Suprapubic skin (tissue), 4 donors: ENCODE data around the gene CLBA1. TPM values are rescaled to one million over a fixed set of nuclear protein-coding genes. Genes with fewer than 3 reads are reported as not detected.

Experiments used
- DNase-seq, 2 donors: peaks; one replicate each; pipeline ENCODE4 v3.0.0-alpha.2; 2019; ENCODE audit warnings: low spot score in 2 of 2
- H3K27ac ChIP-seq: fragments of 200-600 bp; sonication (generic); one replicate; pipeline ENCODE4 v1.5.1; 2019
- H3K27me3 ChIP-seq: fragments of 200-600 bp; sonication (generic); one replicate; pipeline ENCODE4 v1.5.1; 2019
- H3K36me3 ChIP-seq: fragments of 200-600 bp; sonication (generic); one replicate; pipeline ENCODE4 v1.5.1; 2019
- H3K4me1 ChIP-seq: fragments of 200-600 bp; sonication (generic); one replicate; pipeline ENCODE4 v1.5.1; 2019
- H3K4me3 ChIP-seq: fragments of 200-600 bp; sonication (generic); one replicate; pipeline ENCODE4 v1.5.1; 2019; ENCODE audit warnings: mild to moderate bottlenecking
- H3K9me3 ChIP-seq: fragments of 200-600 bp; sonication (generic); one replicate; pipeline ENCODE4 v1.5.1; 2019
- EP300 ChIP-seq: sonication (generic); formaldehyde crosslinking; IDR thresholded peaks from one replicate; pipeline ENCODE4 v1.6.1; 2017; ENCODE audit warnings: antibody characterized with exemption
- POLR2A ChIP-seq, 2 donors: fragments of 450-650 bp; IDR thresholded peaks; one replicate each; pipeline ENCODE4 v1.6.1; 2017; ENCODE audit warnings: antibody characterized with exemption in 2 of 2, mild to moderate bottlenecking in 2 of 2, moderate library complexity in 2 of 2
- POLR2AphosphoS5 ChIP-seq, 3 donors: sonication (generic); formaldehyde crosslinking; IDR thresholded peaks; one replicate each; pipeline ENCODE4 v1.6.1; 2017; ENCODE audit warnings: antibody characterized with exemption in 3 of 3
- WGBS: methylation state at CpG from one replicate; pipeline ENCODE4 v1.1.5; 2018; 5-methylcytosine and 5-hydroxymethylcytosine counted together
- total RNA-seq, 4 donors: library from RNA; depleted of rRNA; stranded (reverse); fragments of >200 nt; gene quantifications; one replicate each; pipeline ENCODE4 v1.1.0, GENCODE V29; 2016
- TF ChIP-seq, protein P1 (sequence below), 2 donors: fragments of 200-600 bp in 1 of 2; fragments of 450-650 bp in 1 of 2; sonication (generic) in 1 of 2; IDR thresholded peaks; one replicate each; pipeline ENCODE4 v1.5.1; 2016 to 2019; ENCODE audit warnings: antibody characterized with exemption in 2 of 2, mild to moderate bottlenecking in 1 of 2, moderate library complexity in 1 of 2

The CLBA1 gene
- total RNA-seq, 4 donors from 2014 or later: 6.3 to 10.9 (median 9.1) TPM

DNA sequence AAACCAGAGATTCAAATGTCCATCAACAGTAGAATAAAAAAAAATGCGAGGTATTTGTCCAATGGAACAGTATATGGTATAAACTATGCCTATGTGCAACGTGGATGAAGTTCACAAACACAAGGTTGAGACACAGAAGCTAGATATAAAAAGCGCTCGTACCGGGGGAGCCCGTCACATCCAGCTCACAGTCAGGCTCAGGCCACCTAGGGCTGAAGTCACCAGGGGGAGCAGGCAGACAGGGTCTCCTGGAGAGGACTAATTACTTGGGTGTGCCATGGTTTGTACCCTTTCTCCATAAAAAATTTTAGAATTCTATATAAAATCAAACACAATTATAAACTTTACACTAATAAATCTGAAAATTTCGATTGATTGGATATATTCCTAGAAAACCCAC is 21.0 kb upstream of the CLBA1 start:
- Histone ChIP-seq H3K36me3 (no peaks in the 10 kb centered on the region), H3K27ac (no peak overlapping the region)
- WGBS: 88% methylated on average over 7 of the region's 7 CpGs

DNA sequence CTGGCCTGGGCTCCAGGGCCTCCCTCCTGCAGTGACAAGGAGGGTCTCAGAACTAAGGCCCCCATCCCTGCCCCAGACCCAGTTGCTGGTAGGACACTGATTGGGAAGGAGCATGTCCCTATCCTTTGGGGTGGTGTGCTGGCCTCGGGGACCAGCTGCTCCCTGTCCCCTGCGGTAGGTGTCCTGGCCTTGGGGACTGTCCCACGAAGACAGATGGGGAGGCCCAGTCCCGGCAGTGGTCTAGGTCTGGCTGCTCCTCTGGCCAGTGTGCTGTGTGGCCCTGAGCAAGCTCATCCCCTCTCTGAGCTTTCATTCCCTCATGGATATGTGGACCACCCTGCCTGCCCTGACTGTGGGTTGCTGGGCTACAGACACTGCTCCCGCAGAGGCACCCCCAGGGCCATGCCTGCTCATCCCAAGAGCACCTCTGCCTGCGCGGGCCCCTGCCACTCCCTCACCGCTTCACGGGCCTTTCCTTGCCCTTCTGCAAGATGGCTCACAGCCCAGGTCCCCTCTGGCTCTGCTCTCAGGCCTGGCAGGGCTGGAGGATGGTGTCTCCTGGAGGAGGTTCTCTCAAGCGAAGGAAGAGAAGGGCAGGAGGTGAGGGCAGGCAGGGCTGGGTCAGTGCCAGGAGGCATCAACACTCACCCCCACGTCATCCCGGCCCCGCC is 19.9 kb upstream of the CLBA1 start:
- DNase-seq: peak in 1 of 2 donors; percentile 62
- WGBS: 71% methylated on average over 13 of the region's 13 CpGs
- Histone ChIP-seq H3K36me3 (no peaks in the 10 kb centered on the region), H3K4me1 (peaks cover 55% of the 10 kb centered on the region), H3K27ac (peak overlapping the region; percentile 96), H3K27me3 (no peaks in the 10 kb centered on the region), H3K4me3 (peak overlapping the region; percentile 62), H3K9me3 (no peaks in the 10 kb centered on the region)
- TF ChIP-seq POLR2AphosphoS5 (IDR thresholded peaks at IDR 0.05) (no peak), EP300 (no peak), POLR2A (IDR thresholded peaks at IDR 0.05) (no peak)
- TF ChIP-seq, protein P1, sequence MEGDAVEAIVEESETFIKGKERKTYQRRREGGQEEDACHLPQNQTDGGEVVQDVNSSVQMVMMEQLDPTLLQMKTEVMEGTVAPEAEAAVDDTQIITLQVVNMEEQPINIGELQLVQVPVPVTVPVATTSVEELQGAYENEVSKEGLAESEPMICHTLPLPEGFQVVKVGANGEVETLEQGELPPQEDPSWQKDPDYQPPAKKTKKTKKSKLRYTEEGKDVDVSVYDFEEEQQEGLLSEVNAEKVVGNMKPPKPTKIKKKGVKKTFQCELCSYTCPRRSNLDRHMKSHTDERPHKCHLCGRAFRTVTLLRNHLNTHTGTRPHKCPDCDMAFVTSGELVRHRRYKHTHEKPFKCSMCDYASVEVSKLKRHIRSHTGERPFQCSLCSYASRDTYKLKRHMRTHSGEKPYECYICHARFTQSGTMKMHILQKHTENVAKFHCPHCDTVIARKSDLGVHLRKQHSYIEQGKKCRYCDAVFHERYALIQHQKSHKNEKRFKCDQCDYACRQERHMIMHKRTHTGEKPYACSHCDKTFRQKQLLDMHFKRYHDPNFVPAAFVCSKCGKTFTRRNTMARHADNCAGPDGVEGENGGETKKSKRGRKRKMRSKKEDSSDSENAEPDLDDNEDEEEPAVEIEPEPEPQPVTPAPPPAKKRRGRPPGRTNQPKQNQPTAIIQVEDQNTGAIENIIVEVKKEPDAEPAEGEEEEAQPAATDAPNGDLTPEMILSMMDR (IDR thresholded peaks at IDR 0.05): no peak

More for the DNA sequence above, 21.0 kb upstream of the CLBA1 start:
- TF ChIP-seq POLR2A (IDR thresholded peaks at IDR 0.05) (no peak), EP300 (no peak), POLR2AphosphoS5 (IDR thresholded peaks at IDR 0.05) (no peak)
- TF ChIP-seq, protein P1 (IDR thresholded peaks at IDR 0.05): no peak
- no peaks in the 10 kb centered on the region for H3K27me3 ChIP-seq
- DNase-seq: peak in 1 of 2 donors; percentile 32
- no peak overlapping the region for H3K4me3 ChIP-seq
- peaks cover 46% of the 10 kb centered on the region for H3K4me1 ChIP-seq
- no peaks in the 10 kb centered on the region for H3K9me3 ChIP-seq

DNA sequence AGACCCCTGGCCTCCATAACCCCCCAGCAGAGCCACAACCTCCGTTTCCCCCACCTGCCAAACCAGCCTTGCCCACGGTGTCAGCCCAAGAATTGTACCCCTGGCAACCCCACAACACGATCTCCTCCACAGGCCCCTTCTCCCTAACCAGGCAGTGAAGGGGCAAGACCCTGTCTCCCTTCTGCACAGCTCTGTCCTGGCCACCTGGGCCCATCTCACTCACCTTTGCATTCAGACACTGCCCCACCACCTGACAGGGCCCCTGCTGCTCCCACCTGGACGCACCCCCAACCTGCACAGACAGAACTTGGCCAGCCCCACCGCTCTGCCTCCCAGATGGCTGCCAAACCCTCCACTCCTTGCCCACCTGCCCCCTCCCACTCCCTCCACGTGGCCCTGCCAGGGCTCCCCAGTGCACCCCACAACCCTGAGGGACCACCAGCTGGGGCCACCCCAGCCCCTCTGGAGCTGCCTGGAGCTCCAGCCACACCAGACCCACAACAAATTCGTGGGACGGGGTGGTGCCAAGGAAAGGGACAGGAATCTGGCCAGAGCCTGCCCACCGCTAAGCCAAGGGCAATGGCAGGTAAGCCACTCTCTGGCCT is 19.2 kb upstream of the CLBA1 start:
- H3K27ac ChIP-seq: peak overlapping the region; percentile 96
- TF ChIP-seq POLR2AphosphoS5 (IDR thresholded peaks at IDR 0.05): no peak
- no peak for TF ChIP-seq EP300
- TF ChIP-seq, protein P1 (IDR thresholded peaks at IDR 0.05): no peak
- no peak for TF ChIP-seq POLR2A (IDR thresholded peaks at IDR 0.05)
- DNase-seq: peak in 1 of 2 donors; percentile 67
- H3K36me3 ChIP-seq: no peaks in the 10 kb centered on the region
- H3K4me3 ChIP-seq: peak overlapping the region; percentile 62
- peaks cover 61% of the 10 kb centered on the region for H3K4me1 ChIP-seq
- H3K27me3 ChIP-seq: no peaks in the 10 kb centered on the region
- WGBS: 43% methylated on average over 7 of the region's 9 CpGs
- H3K9me3 ChIP-seq: no peaks in the 10 kb centered on the region

DNA sequence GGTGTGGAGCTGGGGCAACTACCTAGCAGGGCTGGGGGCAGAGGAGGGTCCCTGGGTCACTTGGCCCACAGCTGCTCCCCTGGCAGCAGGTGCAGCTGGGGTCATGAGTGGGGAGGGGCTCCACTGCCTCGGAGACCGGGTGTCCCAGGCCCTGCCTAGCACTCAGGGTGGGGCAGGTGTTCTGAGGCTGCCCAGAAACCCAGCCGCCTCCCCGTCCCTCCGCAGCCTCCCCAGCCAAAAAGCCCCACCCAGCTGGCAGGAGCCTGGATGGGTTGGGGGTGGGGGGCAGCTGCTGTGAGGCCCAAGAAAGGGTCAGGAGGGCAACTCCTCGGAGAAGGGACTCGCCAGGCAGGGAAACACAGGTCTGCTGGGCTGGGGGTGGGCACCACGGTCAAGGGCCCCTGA is 18.6 kb upstream of the CLBA1 start:
- no CpG with 5 or more reads among the region's 8 CpGs for WGBS
- Histone ChIP-seq H3K9me3 (no peaks in the 10 kb centered on the region), H3K4me3 (peak overlapping the region; percentile 62), H3K4me1 (peaks cover 63% of the 10 kb centered on the region), H3K27ac (peak overlapping the region; percentile 96), H3K36me3 (no peaks in the 10 kb centered on the region), H3K27me3 (no peaks in the 10 kb centered on the region)
- no peak for TF ChIP-seq POLR2AphosphoS5 (IDR thresholded peaks at IDR 0.05)
- peak in 1 of 2 donors; percentile 87 for DNase-seq

DNA sequence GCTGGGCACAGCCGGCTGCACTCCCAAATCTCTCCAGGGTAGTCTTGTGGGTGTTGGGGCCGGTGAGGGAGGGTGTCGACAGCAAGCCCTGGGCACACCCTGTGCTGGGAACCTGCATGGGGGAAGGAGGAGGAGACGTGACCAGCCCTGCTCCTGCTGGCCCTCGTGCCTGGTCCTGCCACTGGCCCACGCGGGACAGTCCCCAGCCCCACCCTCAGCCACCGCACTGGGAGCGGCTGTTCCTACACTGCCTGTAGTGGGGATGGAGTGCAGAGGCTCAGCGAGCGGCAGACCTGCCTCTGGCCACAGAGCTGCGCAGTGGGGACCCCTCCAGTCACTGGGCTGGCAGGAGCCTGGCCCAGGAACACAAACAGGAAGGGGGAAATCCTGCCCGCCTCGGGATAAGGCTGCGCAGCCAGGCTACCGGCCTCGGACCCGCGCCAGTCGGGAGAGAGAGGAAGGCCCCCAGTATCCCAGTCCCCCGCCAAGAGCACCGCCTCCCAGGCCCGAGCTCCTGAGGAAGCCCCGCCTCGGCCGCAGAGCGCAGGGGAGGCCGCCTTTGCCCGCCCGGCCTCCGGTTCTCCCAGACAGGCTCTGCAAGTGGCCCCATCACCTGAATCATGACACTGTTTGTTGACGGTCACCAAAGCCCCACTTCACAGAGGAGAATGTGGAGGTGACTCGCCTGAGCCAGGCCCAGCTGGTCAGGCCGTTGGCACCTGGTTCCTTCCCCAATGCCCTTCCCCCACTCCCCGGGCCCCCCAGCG is 18.0 kb upstream of the CLBA1 start:
- Histone ChIP-seq H3K4me1 (peaks cover 67% of the 10 kb centered on the region), H3K4me3 (peak overlapping the region; percentile 62)
- DNase-seq: peak in 1 of 2 donors; percentile 87

More for the DNA sequence above, 18.0 kb upstream of the CLBA1 start:
- 3% methylated on average over 6 of the region's 36 CpGs for WGBS
- Histone ChIP-seq H3K27ac (peak overlapping the region; percentile 96), H3K9me3 (no peaks in the 10 kb centered on the region), H3K36me3 (no peaks in the 10 kb centered on the region), H3K27me3 (no peaks in the 10 kb centered on the region)
- TF ChIP-seq POLR2A (IDR thresholded peaks at IDR 0.05) (peak in 1 of 2 donors; percentile 16), EP300 (no peak), POLR2AphosphoS5 (IDR thresholded peaks at IDR 0.05) (peak in 1 of 3 donors; percentile 47)
- TF ChIP-seq, protein P1 (IDR thresholded peaks at IDR 0.05): no peak
